VCaP (cell line): ENCODE results near the gene PRAF2.

ENCODE experiments used
- H3K27ac ChIP-seq: fragments of 450-650 bp; 2 replicates; pipeline ENCODE4 v1.5.1; 2017
- TF ChIP-seq, protein P1 (sequence below): fragments of 450-650 bp; conservative IDR thresholded peaks from 2 replicates; pipeline ENCODE4 v1.5.1; 2017; ENCODE audit warnings: mild to moderate bottlenecking, moderate library complexity

The PRAF2 gene, protein sequence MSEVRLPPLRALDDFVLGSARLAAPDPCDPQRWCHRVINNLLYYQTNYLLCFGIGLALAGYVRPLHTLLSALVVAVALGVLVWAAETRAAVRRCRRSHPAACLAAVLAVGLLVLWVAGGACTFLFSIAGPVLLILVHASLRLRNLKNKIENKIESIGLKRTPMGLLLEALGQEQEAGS

DNA sequence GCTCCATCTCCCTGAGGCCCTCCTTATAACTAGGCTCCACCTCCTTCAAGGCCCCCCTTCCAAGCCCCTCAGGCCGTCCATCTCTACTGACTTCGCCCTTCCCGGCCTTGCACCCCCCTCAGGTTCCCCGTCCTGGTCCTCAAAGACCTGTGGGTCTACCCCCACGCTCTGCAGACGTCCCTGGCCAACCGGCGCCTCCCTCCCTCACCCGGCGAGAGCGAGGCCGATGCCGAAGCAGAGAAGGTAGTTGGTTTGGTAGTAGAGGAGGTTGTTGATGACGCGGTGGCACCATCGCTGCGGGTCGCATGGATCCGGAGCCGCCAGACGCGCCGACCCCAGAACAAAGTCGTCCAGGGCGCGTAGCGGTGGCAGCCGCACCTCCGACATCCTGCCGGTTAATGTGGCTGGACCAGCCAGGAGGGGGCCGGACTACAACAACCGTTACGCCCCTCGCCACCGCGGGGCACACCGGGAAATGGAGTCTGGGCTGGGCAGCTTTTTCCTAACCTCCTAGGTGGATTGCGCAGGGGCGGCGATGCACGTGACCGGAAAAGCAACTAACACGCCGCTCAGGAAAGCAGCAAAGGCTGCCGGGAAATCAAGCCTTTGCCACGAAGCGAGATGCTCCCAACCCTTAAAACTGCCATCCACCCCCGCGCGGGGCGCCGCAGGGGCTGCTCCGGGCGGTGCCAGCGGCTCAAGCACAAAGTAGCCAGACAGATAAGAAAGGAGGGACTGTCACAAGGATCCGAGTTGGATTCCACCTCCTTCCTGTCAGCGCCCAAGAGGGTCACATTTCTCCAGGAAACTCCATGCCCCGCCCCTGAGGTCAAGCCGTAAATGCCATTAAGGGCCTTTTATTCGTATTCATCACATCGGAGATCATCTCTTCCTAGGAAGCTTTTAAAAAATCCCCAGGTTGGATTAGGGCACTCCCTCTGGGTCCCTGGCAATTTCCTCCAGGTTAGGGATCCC lies at the start of gene PRAF2:
TSS of gene PRAF2 (minus strand) at position 402 of the 975 bp plus-strand sequence. CDS start at position 387, 15 bp downstream.
- TF ChIP-seq, protein P1, sequence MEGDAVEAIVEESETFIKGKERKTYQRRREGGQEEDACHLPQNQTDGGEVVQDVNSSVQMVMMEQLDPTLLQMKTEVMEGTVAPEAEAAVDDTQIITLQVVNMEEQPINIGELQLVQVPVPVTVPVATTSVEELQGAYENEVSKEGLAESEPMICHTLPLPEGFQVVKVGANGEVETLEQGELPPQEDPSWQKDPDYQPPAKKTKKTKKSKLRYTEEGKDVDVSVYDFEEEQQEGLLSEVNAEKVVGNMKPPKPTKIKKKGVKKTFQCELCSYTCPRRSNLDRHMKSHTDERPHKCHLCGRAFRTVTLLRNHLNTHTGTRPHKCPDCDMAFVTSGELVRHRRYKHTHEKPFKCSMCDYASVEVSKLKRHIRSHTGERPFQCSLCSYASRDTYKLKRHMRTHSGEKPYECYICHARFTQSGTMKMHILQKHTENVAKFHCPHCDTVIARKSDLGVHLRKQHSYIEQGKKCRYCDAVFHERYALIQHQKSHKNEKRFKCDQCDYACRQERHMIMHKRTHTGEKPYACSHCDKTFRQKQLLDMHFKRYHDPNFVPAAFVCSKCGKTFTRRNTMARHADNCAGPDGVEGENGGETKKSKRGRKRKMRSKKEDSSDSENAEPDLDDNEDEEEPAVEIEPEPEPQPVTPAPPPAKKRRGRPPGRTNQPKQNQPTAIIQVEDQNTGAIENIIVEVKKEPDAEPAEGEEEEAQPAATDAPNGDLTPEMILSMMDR = no peak
- H3K27ac ChIP-seq = no peak within 1 kb of the TSS; the same call in 1 of the 2 replicates

DNA sequence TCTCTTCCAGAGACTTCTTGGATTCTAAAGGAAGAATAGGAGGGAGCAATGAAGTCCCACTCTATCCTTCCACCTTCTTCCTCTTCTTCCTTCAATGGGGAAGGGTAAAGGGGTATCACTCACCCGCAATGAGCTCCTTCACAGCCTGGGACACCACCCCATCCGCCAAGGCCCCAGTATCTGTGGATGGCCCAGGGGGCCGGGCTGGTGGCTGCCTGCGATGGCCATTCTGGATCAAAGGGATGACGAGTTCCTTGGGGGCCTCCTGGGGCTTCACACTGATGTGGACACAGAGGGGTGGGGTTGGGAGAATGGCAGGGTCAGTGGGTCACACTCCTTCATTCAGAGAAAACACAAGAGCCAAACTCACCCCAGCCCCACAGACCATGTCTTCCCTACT lies 48.7 kb upstream of the PRAF2 start:
- TF ChIP-seq, protein P1 = no peak
- H3K27ac ChIP-seq = no peak overlapping the region

DNA sequence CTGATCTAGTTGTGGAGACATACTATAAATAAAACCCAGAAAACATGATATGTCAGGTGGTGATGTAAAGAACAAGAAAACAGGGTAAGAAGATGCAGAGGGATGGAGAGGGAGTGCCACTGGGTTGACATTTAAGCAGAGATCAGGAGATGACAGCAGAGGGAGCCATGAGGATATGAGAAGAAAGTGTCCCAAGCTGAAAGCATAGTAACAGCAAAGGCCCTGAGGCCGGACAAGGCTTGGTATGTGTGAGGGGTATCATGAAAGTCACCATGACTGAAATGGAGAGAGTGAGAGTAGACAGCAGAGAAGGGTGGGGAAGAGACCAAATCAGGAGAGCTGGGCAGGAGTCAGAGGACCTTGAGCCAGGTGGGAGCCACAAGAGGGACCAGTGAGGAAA lies 46.3 kb upstream of the PRAF2 start:
- TF ChIP-seq, protein P1 = no peak
- H3K27ac ChIP-seq = no peak overlapping the region

DNA sequence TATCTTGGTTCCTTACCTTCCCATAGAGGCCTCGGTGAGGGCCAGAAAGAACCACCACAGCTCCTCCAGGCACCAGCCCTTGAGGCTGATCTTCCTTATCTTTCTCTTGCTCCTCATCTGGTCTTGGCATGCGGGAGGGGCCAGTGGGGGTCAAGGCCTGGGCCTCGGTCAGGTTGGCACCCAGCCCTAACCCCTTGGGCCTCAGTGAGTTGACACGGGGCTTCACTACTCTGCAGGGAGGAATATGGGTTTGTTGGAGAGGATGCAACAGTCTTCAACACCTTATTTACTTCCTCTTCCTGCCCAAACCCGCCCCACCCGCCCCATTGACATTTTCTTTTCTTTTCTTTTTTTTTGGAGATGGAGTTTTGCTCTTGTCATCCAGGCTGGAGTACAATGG lies 43.8 kb upstream of the PRAF2 start:
- H3K27ac ChIP-seq = no peak overlapping the region
- TF ChIP-seq, protein P1 = no peak

DNA sequence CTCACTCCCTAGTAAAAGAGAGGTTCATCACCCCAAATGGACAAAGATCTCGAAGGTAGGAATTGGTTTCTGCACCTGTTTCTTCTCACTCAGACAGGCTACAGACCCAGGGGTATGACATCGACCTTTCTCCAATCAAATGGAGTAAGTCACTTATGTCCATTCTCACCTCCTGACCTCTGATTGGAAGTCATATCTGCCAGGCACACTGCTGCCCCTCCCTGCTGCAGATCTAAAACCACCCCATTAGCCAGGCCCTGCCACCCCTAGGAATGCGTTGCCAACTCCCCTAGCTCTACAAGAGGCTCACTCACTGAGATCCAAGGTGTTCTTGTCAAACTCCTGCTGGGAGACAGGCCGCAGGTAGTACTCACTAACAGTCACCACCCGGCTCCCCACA lies 42.9 kb upstream of the PRAF2 start:
- no peak overlapping the region for H3K27ac ChIP-seq
- TF ChIP-seq, protein P1 = no peak

DNA sequence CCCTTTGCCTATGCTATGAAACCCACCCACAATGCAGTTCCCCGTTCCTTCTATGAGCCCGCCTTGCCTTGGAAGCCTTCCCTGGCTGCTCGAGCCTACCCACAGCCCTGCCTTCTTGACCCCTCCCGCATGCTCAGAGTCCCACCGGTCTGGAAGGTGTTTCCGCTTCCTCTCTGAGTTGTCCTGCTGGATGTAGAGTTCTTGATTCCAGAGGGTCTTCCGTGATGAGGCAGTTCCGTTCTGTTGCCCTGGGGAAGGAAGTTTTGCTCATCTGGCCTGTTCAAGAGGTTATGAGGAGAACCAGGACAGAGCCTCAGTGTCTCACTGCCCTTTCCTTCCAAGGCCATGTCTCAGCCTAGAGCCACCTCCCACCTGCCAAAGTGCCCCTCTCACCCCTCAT lies 42.3 kb upstream of the PRAF2 start:
- TF ChIP-seq, protein P1 = no peak
- no peak overlapping the region for H3K27ac ChIP-seq

DNA sequence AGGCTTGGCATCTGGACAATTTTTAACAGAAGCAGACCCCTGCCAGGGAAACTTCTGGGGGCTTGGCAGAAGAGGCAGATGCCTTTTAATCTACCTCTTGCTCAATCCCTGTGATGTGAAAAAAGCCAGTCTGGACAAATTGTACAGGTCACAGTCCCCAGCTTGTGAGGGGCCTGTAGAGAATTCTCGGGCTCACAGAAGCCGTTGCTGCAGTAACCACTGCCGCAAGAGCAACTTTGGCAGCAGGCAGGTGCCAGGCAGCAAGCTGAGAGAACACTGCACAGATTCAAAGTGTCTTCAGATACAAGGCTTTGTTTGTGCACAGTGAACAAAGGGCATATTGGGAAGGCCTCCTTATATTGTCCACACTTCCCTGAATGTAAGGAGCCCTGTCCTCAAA lies 38.0 kb upstream of the PRAF2 start:
- TF ChIP-seq, protein P1 = no peak
- no peak overlapping the region for H3K27ac ChIP-seq
